HG03175 (cell line): Measurements from ENCODE around the gene DYNLT4.
"Not testable (repeated sequence)": the region's sequence is repeated elsewhere in the genome, so short reads cannot be mapped to it uniquely, and the experiment has no call there.

Source experiments
- ATAC-seq: cut with Tn5 transposase; IDR thresholded peaks from one replicate; pipeline ENCODE4 v1.9.1; 2021; ENCODE audit warnings: mild to moderate bottlenecking, moderate library complexity; ENCODE audit not compliant: unreplicated experiment

The DYNLT4 gene

GRCh38 chr1:44806704-44807363 lies at the start of gene DYNLT4:
DYNLT4 (minus strand) TSS chr1:44807351; CDS start chr1:44806668, 683 bp downstream.
- no peak for ATAC-seq

- no peak for ATAC-seq
Observed at GRCh38 chr1:44855742-44856141, 48.6 kb upstream of the DYNLT4 start.

GRCh38 chr1:44854970-44855369 lies 47.8 kb upstream of the DYNLT4 start:
- no peak for ATAC-seq

GRCh38 chr1:44853201-44853600 lies 46.0 kb upstream of the DYNLT4 start:
- no peak for ATAC-seq

GRCh38 chr1:44851308-44851707 lies 44.2 kb upstream of the DYNLT4 start:
- no peak for ATAC-seq

- no peak for ATAC-seq
Observed at GRCh38 chr1:44849575-44850132, 42.5 kb upstream of the DYNLT4 start.

- no peak for ATAC-seq
Observed at GRCh38 chr1:44848456-44849181, 41.5 kb upstream of the DYNLT4 start.

- ATAC-seq: no peak
Observed at GRCh38 chr1:44847845-44848244, 40.7 kb upstream of the DYNLT4 start.

- ATAC-seq: no peak
Observed at GRCh38 chr1:44846985-44847384, 39.8 kb upstream of the DYNLT4 start.

- no peak for ATAC-seq
Observed at GRCh38 chr1:44842862-44843655, 35.9 kb upstream of the DYNLT4 start, which contains the start of gene PTCH2. PTCH2 (minus strand) TSS chr1:44843253; CDS start chr1:44842932, 321 bp downstream.

GRCh38 chr1:44842486-44842861 lies 35.3 kb upstream of the DYNLT4 start:
- ATAC-seq: no peak

GRCh38 chr1:44839576-44839975 lies 32.4 kb upstream of the DYNLT4 start:
- no peak for ATAC-seq

- ATAC-seq: not testable (repeated sequence)
Observed at GRCh38 chr1:44838294-44838693, 31.1 kb upstream of the DYNLT4 start.

- no peak for ATAC-seq
Observed at GRCh38 chr1:44835738-44836675, 28.9 kb upstream of the DYNLT4 start.

GRCh38 chr1:44834328-44834727 lies 27.2 kb upstream of the DYNLT4 start:
- ATAC-seq: no peak

GRCh38 chr1:44832056-44832705 lies 25.0 kb upstream of the DYNLT4 start:
- ATAC-seq: no peak

- ATAC-seq: no peak
Observed at GRCh38 chr1:44831516-44831915, 24.4 kb upstream of the DYNLT4 start.

GRCh38 chr1:44830900-44831304 lies 23.8 kb upstream of the DYNLT4 start:
- ATAC-seq: no peak

GRCh38 chr1:44829506-44830384 lies 22.6 kb upstream of the DYNLT4 start:
- ATAC-seq: no peak
